H1 (cell line): ENCODE measurements around the gene PBOV1. TPM values are rescaled to one million over a fixed set of nuclear protein-coding genes. Genes with fewer than 3 reads are reported as not detected.

Experiments used
- RBBP5 ChIP-seq: IDR thresholded peaks from 2 replicates; pipeline ENCODE4 v1.7.1; 2012; ENCODE audit warnings: low read depth, mild to moderate bottlenecking, inconsistent platforms, low read length, moderate library complexity, borderline replicate concordance
- polyA plus RNA-seq, 7 experiments: library from polyadenylated mRNA; depleted of rRNA in 3 of 7; stranded (reverse) in 5 of 7; unstranded in 2 of 7; fragments of >200 nt in 5 of 7; fragments of 200-250 nt in 2 of 7; gene quantifications; 1 replicate in 5 of 7; 2 replicates in 1 of 7; 4 replicates in 1 of 7; pipeline versions ENCODE4 v1.2.1 to v1.2.3, GENCODE V29; 2011 to 2013; ENCODE audit warnings: missing spikeins in 2 of 7, mixed read lengths in 2 of 7
- total RNA-seq: library from RNA; stranded (reverse); fragmentation: NEBNext Ultra II Directional; extraction: Animal tissue kit (Norgen Biotek cat#: 25700); gene quantifications from 2 replicates; pipeline ENCODE4 v1.2.1, GENCODE V29; 2021

Gene PBOV1
- total and polyA plus RNA-seq, 2 of the 8 experiments (the other 6 are each of a cell fraction or from before 2014, with no cell fraction given): not detected

GRCh38 chr6:138238368-138238767 is 20.1 kb upstream of the PBOV1 start (continued):
- no peak for TF ChIP-seq RBBP5
